Measurements from ENCODE around the gene UBE2D1. TPM values are rescaled to one million over a fixed set of nuclear protein-coding genes. Genes with fewer than 3 reads are reported as not detected.

The UBE2D1 gene
- total and polyA plus RNA-seq, 2 of the 13 experiments (the other 11 are each of a cell fraction or from before 2014, with no cell fraction given) = 6.2 to 13.8 TPM

GRCh38 chr10:58360412-58361004 lies 25.7 kb downstream of the UBE2D1 start:
- Histone ChIP-seq H3K4me1 (ENCODE audit: insufficient read depth, low read length) (no peaks in the 10 kb centered on the region), H3K79me2 (ENCODE audit: insufficient read depth, low read length) (peaks cover 3% of the 10 kb centered on the region), H3K36me3 (replicated peaks in 1 of 2; ENCODE audit: control insufficient read depth in 1 of 2, insufficient read depth in 2 of 2, low read length in 2 of 2) (peaks cover 0 to 6% of the 10 kb centered on the region in 2 experiments; a peak in 2 of 5 replicates), H3K4me3 (replicated peaks in 1 of 3; ENCODE audit: insufficient read depth in 1 of 3, low read depth in 2 of 3, low read length in 3 of 3) (no peak overlapping the region), H3K4me2 (ENCODE audit: low read depth, low read length) (no peak overlapping the region), H3K27ac (ENCODE audit: extremely low read length, insufficient read depth, low read length) (no peak overlapping the region), H4K20me1 (ENCODE audit: insufficient read depth, low read length) (no peaks in the 10 kb centered on the region), H2AFZ (ENCODE audit: low read length) (no peak overlapping the region), H3K27me3 (ENCODE audit: control insufficient read depth in 1 of 2, insufficient read depth in 2 of 2, low read length in 2 of 2) (no peaks in the 10 kb centered on the region), H3K9ac (ENCODE audit: insufficient read depth, low read depth, low read length) (no peak overlapping the region), H3K9me3 (ENCODE audit: low read length) (no peaks in the 10 kb centered on the region)
- BruUV-seq (replicated peaks) = no TSS peak
- WGBS (ENCODE audit: low lambda C conversion rate) = 95% methylated on average over 9 of the region's 9 CpGs
- CTCF ChIA-PET (ENCODE audit: low intra/inter-chr PET ratio, low total read pairs) = no interaction called here
- no peak for ATAC-seq
- POLR2A ChIA-PET = interaction anchor here (2.1 kb wide), 1 partner anchor 25 kb away, joined by 6 read pairs; the partner anchor contains the start of gene TFAM
- intact Hi-C loops (cut with micrococcal nuclease; ENCODE audit: unreplicated experiment) (no loop called here), in situ Hi-C loops (cut with HindIII; ENCODE audit: extremely low pct_ligation_motif_present, low pct_unique_long_range_greater_than_20kb) (no loop called here)
- no peak for TF ChIP-seq ZNF18 (CRISPR knock-in tag; IDR thresholded peaks at IDR 0.05; ENCODE audit: insufficient replicate concordance)
- DNase-seq (ENCODE audit: low spot score) = no peak
- no peak for FAIRE-seq

GRCh38 chr10:58361353-58361752 lies 26.5 kb downstream of the UBE2D1 start:
- ATAC-seq (no peak), FAIRE-seq (no peak), DNase-seq (ENCODE audit: low spot score) (no peak)
- ChIA-PET POLR2A (interaction anchor here (2.1 kb wide), 1 partner anchor 24 kb away, joined by 6 read pairs; the partner anchor contains the start of gene TFAM), CTCF (ENCODE audit: low intra/inter-chr PET ratio, low total read pairs) (no interaction called here)
- no peak overlapping the region for H3K9ac ChIP-seq (ENCODE audit: insufficient read depth, low read depth, low read length)
- peaks cover 3% of the 10 kb centered on the region for H3K79me2 ChIP-seq (ENCODE audit: insufficient read depth, low read length)
- H3K4me2 ChIP-seq (ENCODE audit: low read depth, low read length) = no peak overlapping the region
- intact Hi-C loops (cut with micrococcal nuclease; ENCODE audit: unreplicated experiment) = no loop called here
- peaks cover 0 to 6% of the 10 kb centered on the region in 2 experiments; a peak in 2 of 5 replicates for H3K36me3 ChIP-seq (replicated peaks in 1 of 2; ENCODE audit: control insufficient read depth in 1 of 2, insufficient read depth in 2 of 2, low read length in 2 of 2)
- in situ Hi-C loops (cut with HindIII; ENCODE audit: extremely low pct_ligation_motif_present, low pct_unique_long_range_greater_than_20kb) = no loop called here
- no peaks in the 10 kb centered on the region for H3K9me3 ChIP-seq (ENCODE audit: low read length)
- H3K4me1 ChIP-seq (ENCODE audit: insufficient read depth, low read length) = no peaks in the 10 kb centered on the region
- no TSS peak for BruUV-seq (replicated peaks)
- no peak overlapping the region for H3K27ac ChIP-seq (ENCODE audit: extremely low read length, insufficient read depth, low read length)
- H3K27me3 ChIP-seq (ENCODE audit: control insufficient read depth in 1 of 2, insufficient read depth in 2 of 2, low read length in 2 of 2) = no peaks in the 10 kb centered on the region
- H4K20me1 ChIP-seq (ENCODE audit: insufficient read depth, low read length) = no peaks in the 10 kb centered on the region
- 98% methylated on average over 2 of the region's 2 CpGs for WGBS (ENCODE audit: low lambda C conversion rate)
- TF ChIP-seq TCF7 (IDR thresholded peaks at IDR 0.05; ENCODE audit: low read depth) (no peak), ZNF460 (CRISPR knock-in tag; IDR thresholded peaks at IDR 0.05; ENCODE audit: borderline replicate concordance) (no peak), ZNF577 (CRISPR knock-in tag; IDR thresholded peaks at IDR 0.05; ENCODE audit: borderline replicate concordance, low read depth) (no peak)
- no peak overlapping the region for H2AFZ ChIP-seq (ENCODE audit: low read length)
- no peak overlapping the region for H3K4me3 ChIP-seq (replicated peaks in 1 of 3; ENCODE audit: insufficient read depth in 1 of 3, low read depth in 2 of 3, low read length in 3 of 3)

Measured in HepG2 (cell line).